ENCODE data around the gene DCDC1. TPM values are rescaled to one million over a fixed set of nuclear protein-coding genes. Genes with fewer than 3 reads are reported as not detected.
"Not testable (repeated sequence)": the region's sequence is repeated elsewhere in the genome, so short reads cannot be mapped to it uniquely, and the experiment has no call there.

Gene DCDC1
- total RNA-seq, 2 donors from 2014 or later = not detected

DNA sequence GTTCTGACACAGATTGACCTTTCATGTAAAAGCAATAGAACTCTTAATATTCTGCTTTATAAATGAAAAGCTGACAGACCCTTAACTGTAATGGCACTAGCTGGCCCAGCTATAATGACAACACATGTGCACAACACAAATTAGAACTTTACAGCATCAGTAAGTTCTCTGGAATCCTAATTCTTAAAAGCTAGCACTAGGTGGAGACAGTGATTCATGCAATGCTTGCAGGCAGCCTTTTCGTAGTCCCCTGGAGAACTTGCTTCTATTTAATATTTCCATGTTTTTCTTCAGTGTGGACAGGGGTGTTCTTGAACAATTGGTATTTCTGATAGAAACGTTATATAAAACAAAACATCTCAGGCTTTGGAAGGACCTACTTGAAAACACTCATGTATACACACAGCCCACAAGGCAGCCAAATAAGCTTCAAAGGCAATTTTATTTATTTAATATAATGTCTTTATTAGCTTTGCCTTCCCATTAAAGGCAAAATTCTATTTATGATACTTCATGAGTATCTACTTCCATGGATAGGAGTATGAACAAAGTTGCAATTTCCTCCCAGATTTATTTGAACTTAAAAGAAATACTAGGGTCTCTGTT lies 409.0 kb downstream of the DCDC1 start:
- Histone ChIP-seq H3K9ac (ENCODE audit: low read depth in 2 of 2, low read length in 2 of 2) (no peak overlapping the region), H3K9me3 (no peaks in the 10 kb centered on the region), H3K27ac (no peak overlapping the region), H3K4me3 (no peak overlapping the region), H3K27me3 (no peaks in the 10 kb centered on the region), H3K4me1 (no peaks in the 10 kb centered on the region), H3K36me3 (no peaks in the 10 kb centered on the region)
- intact Hi-C loops (cut with DNase I) = no loop called here
- no peak for DNase-seq
- TF ChIP-seq, protein P1, sequence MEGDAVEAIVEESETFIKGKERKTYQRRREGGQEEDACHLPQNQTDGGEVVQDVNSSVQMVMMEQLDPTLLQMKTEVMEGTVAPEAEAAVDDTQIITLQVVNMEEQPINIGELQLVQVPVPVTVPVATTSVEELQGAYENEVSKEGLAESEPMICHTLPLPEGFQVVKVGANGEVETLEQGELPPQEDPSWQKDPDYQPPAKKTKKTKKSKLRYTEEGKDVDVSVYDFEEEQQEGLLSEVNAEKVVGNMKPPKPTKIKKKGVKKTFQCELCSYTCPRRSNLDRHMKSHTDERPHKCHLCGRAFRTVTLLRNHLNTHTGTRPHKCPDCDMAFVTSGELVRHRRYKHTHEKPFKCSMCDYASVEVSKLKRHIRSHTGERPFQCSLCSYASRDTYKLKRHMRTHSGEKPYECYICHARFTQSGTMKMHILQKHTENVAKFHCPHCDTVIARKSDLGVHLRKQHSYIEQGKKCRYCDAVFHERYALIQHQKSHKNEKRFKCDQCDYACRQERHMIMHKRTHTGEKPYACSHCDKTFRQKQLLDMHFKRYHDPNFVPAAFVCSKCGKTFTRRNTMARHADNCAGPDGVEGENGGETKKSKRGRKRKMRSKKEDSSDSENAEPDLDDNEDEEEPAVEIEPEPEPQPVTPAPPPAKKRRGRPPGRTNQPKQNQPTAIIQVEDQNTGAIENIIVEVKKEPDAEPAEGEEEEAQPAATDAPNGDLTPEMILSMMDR (IDR thresholded peaks at IDR 0.05) = peak; percentile 35

- DNase-seq = no peak
- intact Hi-C loops (cut with DNase I) = no loop called here
- H3K36me3 ChIP-seq = no peaks in the 10 kb centered on the region
- no peak overlapping the region for H3K9ac ChIP-seq (ENCODE audit: low read depth in 2 of 2, low read length in 2 of 2)
- no peaks in the 10 kb centered on the region for H3K27me3 ChIP-seq
- H3K27ac ChIP-seq = no peak overlapping the region
- no peaks in the 10 kb centered on the region for H3K4me1 ChIP-seq
- TF ChIP-seq, protein P1 (IDR thresholded peaks at IDR 0.05) = no peak
- H3K9me3 ChIP-seq = no peaks in the 10 kb centered on the region
- H3K4me3 ChIP-seq = no peak overlapping the region
These were observed 412.8 kb downstream of the DCDC1 start for GRCh38 chr11:30956751-30957150.

DNA sequence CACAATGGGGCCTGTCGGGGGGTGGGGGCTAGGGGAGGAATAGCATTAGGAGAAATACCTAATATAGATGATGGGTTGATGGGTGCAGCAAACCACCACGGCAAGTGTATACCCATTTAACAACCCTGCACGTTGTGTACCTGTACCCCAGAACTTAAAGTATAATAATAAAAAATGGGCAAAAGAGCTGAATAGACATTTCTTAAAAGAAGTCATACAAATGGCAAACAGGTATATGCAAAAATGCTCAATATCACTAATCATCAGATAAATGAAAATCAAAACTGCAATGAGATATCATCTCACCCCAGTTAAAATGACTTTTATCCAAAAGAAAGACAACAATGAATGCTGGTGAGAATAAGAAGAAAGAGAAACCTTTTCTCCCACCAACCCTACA lies 419.7 kb downstream of the DCDC1 start:
- intact Hi-C loops (cut with DNase I) = no loop called here
- no peak overlapping the region for H3K27ac ChIP-seq

GRCh38 chr11:30947715-30948114 lies 421.8 kb downstream of the DCDC1 start:
- H3K36me3 ChIP-seq; DNase-seq; H3K4me1 ChIP-seq; H3K27ac ChIP-seq; intact Hi-C loops (cut with DNase I); H3K9me3 ChIP-seq; H3K4me3 ChIP-seq; H3K9ac ChIP-seq (ENCODE audit: low read depth in 2 of 2, low read length in 2 of 2); H3K27me3 ChIP-seq: not testable (repeated sequence)

More for the DNA sequence above, 419.7 kb downstream of the DCDC1 start:
- no peaks in the 10 kb centered on the region for H3K27me3 ChIP-seq
- TF ChIP-seq, protein P1 (IDR thresholded peaks at IDR 0.05) = no peak
- H3K36me3 ChIP-seq = no peaks in the 10 kb centered on the region
- no peaks in the 10 kb centered on the region for H3K9me3 ChIP-seq
- H3K9ac ChIP-seq (ENCODE audit: low read depth in 2 of 2, low read length in 2 of 2) = no peak overlapping the region
- H3K4me1 ChIP-seq = no peaks in the 10 kb centered on the region
- H3K4me3 ChIP-seq = no peak overlapping the region
- DNase-seq = no peak

GRCh38 chr11:30938810-30939209 lies 430.7 kb downstream of the DCDC1 start:
- Histone ChIP-seq H3K4me3 (no peak overlapping the region), H3K27me3 (no peaks in the 10 kb centered on the region), H3K27ac (no peak overlapping the region), H3K9me3 (no peaks in the 10 kb centered on the region), H3K36me3 (no peaks in the 10 kb centered on the region), H3K4me1 (no peaks in the 10 kb centered on the region), H3K9ac (ENCODE audit: low read depth in 2 of 2, low read length in 2 of 2) (no peak overlapping the region)
- no peak for DNase-seq
- TF ChIP-seq, protein P1 (IDR thresholded peaks at IDR 0.05) = no peak
- intact Hi-C loops (cut with DNase I) = no loop called here

DNA sequence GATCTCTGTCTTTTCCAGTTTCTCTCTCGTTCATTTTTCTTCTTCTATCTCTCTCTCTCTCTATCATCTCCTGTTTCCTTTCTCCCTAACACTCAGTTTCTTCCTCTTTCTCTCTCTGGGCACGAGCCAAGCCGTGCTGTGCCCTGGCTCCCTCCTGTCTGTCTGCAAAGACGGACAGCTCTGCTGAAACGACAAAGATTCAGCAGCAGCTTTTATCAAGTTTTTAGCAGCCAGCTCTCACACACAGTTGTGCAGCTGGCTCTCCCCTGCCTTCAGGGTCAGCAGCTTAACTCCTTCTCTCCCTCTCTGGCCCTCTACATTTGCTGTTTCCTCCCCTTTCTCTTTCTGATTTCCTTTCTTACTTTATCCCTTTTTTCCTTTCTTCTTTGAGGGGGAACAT lies 431.4 kb downstream of the DCDC1 start:
- H3K27ac ChIP-seq = no peak overlapping the region
- no peaks in the 10 kb centered on the region for H3K9me3 ChIP-seq
- intact Hi-C loops (cut with DNase I) = no loop called here
- no peaks in the 10 kb centered on the region for H3K27me3 ChIP-seq
- H3K4me3 ChIP-seq = no peak overlapping the region
- H3K4me1 ChIP-seq = no peaks in the 10 kb centered on the region
- H3K9ac ChIP-seq (ENCODE audit: low read depth in 2 of 2, low read length in 2 of 2) = no peak overlapping the region
- no peaks in the 10 kb centered on the region for H3K36me3 ChIP-seq
- DNase-seq = no peak
- TF ChIP-seq, protein P1 (IDR thresholded peaks at IDR 0.05) = no peak
